ENCODE data around the gene RPUSD3.
"Not testable (repeated sequence)": the region's sequence is repeated elsewhere in the genome, so short reads cannot be mapped to it uniquely, and the experiment has no call there.

RPUSD3 gene

GRCh38 chr3:9855594-9855993 lies 11.8 kb upstream of the RPUSD3 start:
- Mint-ChIP-seq H3K36me3 (no peaks in the 10 kb centered on the region), H3K27ac (no peak overlapping the region), H3K4me3 (no peak overlapping the region), H3K9me3 (no peaks in the 10 kb centered on the region), H3K4me1 (peaks cover 0 to 2% of the 10 kb centered on the region in 2 donors), H3K27me3 (peaks cover 0 to 17% of the 10 kb centered on the region in 2 donors)
- DNase-seq: no peak
- no peak for ATAC-seq (replicated peaks)

- H3K27ac Mint-ChIP-seq; DNase-seq; H3K4me3 Mint-ChIP-seq; H3K36me3 Mint-ChIP-seq; ATAC-seq (replicated peaks); H3K9me3 Mint-ChIP-seq; H3K4me1 Mint-ChIP-seq: not testable (repeated sequence)
- H3K27me3 Mint-ChIP-seq: peaks cover 0 to 17% of the 10 kb centered on the region in 2 donors
Measured at GRCh38 chr3:9854291-9854940, 10.6 kb upstream of the RPUSD3 start.

- H3K27ac Mint-ChIP-seq: no peak overlapping the region
- peaks cover 0 to 2% of the 10 kb centered on the region in 2 donors for H3K4me1 Mint-ChIP-seq
- ATAC-seq (replicated peaks) (no peak), DNase-seq (no peak)
- H3K27me3 Mint-ChIP-seq: peaks cover 0 to 17% of the 10 kb centered on the region in 2 donors
- no peaks in the 10 kb centered on the region for H3K36me3 Mint-ChIP-seq
- H3K9me3 Mint-ChIP-seq: no peaks in the 10 kb centered on the region
- H3K4me3 Mint-ChIP-seq: no peak overlapping the region
Measured at GRCh38 chr3:9852528-9852927, 8.7 kb upstream of the RPUSD3 start.

GRCh38 chr3:9851926-9852325 lies 8.1 kb upstream of the RPUSD3 start:
- H3K4me3 Mint-ChIP-seq; ATAC-seq (replicated peaks); DNase-seq; H3K4me1 Mint-ChIP-seq; H3K27ac Mint-ChIP-seq; H3K36me3 Mint-ChIP-seq; H3K9me3 Mint-ChIP-seq: not testable (repeated sequence)
- H3K27me3 Mint-ChIP-seq: peaks cover 0 to 17% of the 10 kb centered on the region in 2 donors

- H3K27me3 Mint-ChIP-seq: peaks cover 0 to 17% of the 10 kb centered on the region in 2 donors
- H3K4me3 Mint-ChIP-seq, H3K27ac Mint-ChIP-seq: not testable (repeated sequence)
Measured at GRCh38 chr3:9851383-9851782, 7.6 kb upstream of the RPUSD3 start.

GRCh38 chr3:9848860-9849259 lies 5.1 kb upstream of the RPUSD3 start:
- H3K4me3 Mint-ChIP-seq; H3K9me3 Mint-ChIP-seq; H3K4me1 Mint-ChIP-seq; ATAC-seq (replicated peaks); DNase-seq; H3K27ac Mint-ChIP-seq; H3K36me3 Mint-ChIP-seq: not testable (repeated sequence)
- peaks cover 0 to 13% of the 10 kb centered on the region in 2 donors for H3K27me3 Mint-ChIP-seq

More at GRCh38 chr3:9851383-9851782, 7.6 kb upstream of the RPUSD3 start:
- not testable (repeated sequence) for H3K9me3 Mint-ChIP-seq; ATAC-seq (replicated peaks); DNase-seq; H3K36me3 Mint-ChIP-seq; H3K4me1 Mint-ChIP-seq

- not testable (repeated sequence) for H3K4me3 Mint-ChIP-seq; H3K9me3 Mint-ChIP-seq; H3K27ac Mint-ChIP-seq; DNase-seq; H3K27me3 Mint-ChIP-seq; H3K36me3 Mint-ChIP-seq; ATAC-seq (replicated peaks)
- H3K4me1 Mint-ChIP-seq: peaks cover 4 to 19% of the 10 kb centered on the region in 2 donors
Measured at GRCh38 chr3:9847870-9848269, 4.1 kb upstream of the RPUSD3 start.

- ATAC-seq (replicated peaks) (no peak), DNase-seq (no peak)
- no peak overlapping the region for H3K27ac Mint-ChIP-seq
- no peak overlapping the region for H3K4me3 Mint-ChIP-seq
- peaks cover 0 to 9% of the 10 kb centered on the region in 2 donors for H3K27me3 Mint-ChIP-seq
- peaks cover 6 to 10% of the 10 kb centered on the region in 2 donors for H3K36me3 Mint-ChIP-seq
- no peaks in the 10 kb centered on the region for H3K9me3 Mint-ChIP-seq
- H3K4me1 Mint-ChIP-seq: peaks cover 10 to 28% of the 10 kb centered on the region in 2 donors
Measured at GRCh38 chr3:9846931-9847488, 3.2 kb upstream of the RPUSD3 start.

- Mint-ChIP-seq H3K36me3 (peaks cover 14 to 15% of the 10 kb centered on the region in 2 donors), H3K27me3 (peaks cover 0 to 4% of the 10 kb centered on the region in 2 donors), H3K4me1 (peaks cover 13 to 31% of the 10 kb centered on the region in 2 donors), H3K4me3 (no peak overlapping the region), H3K27ac (no peak overlapping the region), H3K9me3 (no peaks in the 10 kb centered on the region)
- DNase-seq (no peak), ATAC-seq (replicated peaks) (no peak)
Measured at GRCh38 chr3:9846231-9846630, 2.4 kb upstream of the RPUSD3 start.

GRCh38 chr3:9841015-9841414 lies 2.8 kb downstream of the RPUSD3 start:
- H3K4me3 Mint-ChIP-seq: no peak overlapping the region
- no peak for DNase-seq
- H3K36me3 Mint-ChIP-seq: peaks cover 31 to 32% of the 10 kb centered on the region in 2 donors
- H3K9me3 Mint-ChIP-seq: no peaks in the 10 kb centered on the region
- ATAC-seq (replicated peaks): no peak
- peak overlapping the region; percentile 67 for H3K27ac Mint-ChIP-seq
- no peaks in the 10 kb centered on the region for H3K27me3 Mint-ChIP-seq
- peaks cover 13 to 31% of the 10 kb centered on the region in 2 donors for H3K4me1 Mint-ChIP-seq

GRCh38 chr3:9838856-9839255 lies 5.0 kb downstream of the RPUSD3 start:
- no peak for DNase-seq
- Mint-ChIP-seq H3K36me3 (peaks cover 45 to 50% of the 10 kb centered on the region in 2 donors), H3K9me3 (no peaks in the 10 kb centered on the region), H3K4me1 (peaks cover 11 to 22% of the 10 kb centered on the region in 2 donors), H3K4me3 (no peak overlapping the region), H3K27ac (no peak overlapping the region), H3K27me3 (no peaks in the 10 kb centered on the region)
- no peak for ATAC-seq (replicated peaks)

- Mint-ChIP-seq H3K36me3 (peaks cover 41 to 56% of the 10 kb centered on the region in 2 donors), H3K4me1 (peaks cover 10 to 13% of the 10 kb centered on the region in 2 donors), H3K27me3 (no peaks in the 10 kb centered on the region), H3K4me3 (no peak overlapping the region), H3K27ac (no peak overlapping the region), H3K9me3 (no peaks in the 10 kb centered on the region)
- DNase-seq (no peak), ATAC-seq (replicated peaks) (no peak)
Measured at GRCh38 chr3:9837701-9838582, 5.9 kb downstream of the RPUSD3 start.

- no peaks in the 10 kb centered on the region for H3K27me3 Mint-ChIP-seq
- H3K36me3 Mint-ChIP-seq: peaks cover 32 to 51% of the 10 kb centered on the region in 2 donors
Measured at GRCh38 chr3:9834520-9835380, 9.1 kb downstream of the RPUSD3 start.

GRCh38 chr3:9833078-9833477 lies 10.7 kb downstream of the RPUSD3 start:
- H3K4me1 Mint-ChIP-seq: peaks cover 0 to 2% of the 10 kb centered on the region in 2 donors
- no peaks in the 10 kb centered on the region for H3K9me3 Mint-ChIP-seq
- H3K4me3 Mint-ChIP-seq: no peak overlapping the region
- no peak overlapping the region for H3K27ac Mint-ChIP-seq
- no peaks in the 10 kb centered on the region for H3K27me3 Mint-ChIP-seq
- DNase-seq (no peak), ATAC-seq (replicated peaks) (no peak)
- H3K36me3 Mint-ChIP-seq: peaks cover 42 to 59% of the 10 kb centered on the region in 2 donors

More at GRCh38 chr3:9834520-9835380, 9.1 kb downstream of the RPUSD3 start:
- H3K27ac Mint-ChIP-seq: peak overlapping the region; percentile 66
- H3K4me3 Mint-ChIP-seq: no peak overlapping the region
- ATAC-seq (replicated peaks) (no peak), DNase-seq (no peak)
- no peaks in the 10 kb centered on the region for H3K9me3 Mint-ChIP-seq
- peaks cover 0 to 2% of the 10 kb centered on the region in 2 donors for H3K4me1 Mint-ChIP-seq
